Neural cell (in vitro differentiated cells): ENCODE measurements around the gene ADGRB3. TPM values are rescaled to one million over a fixed set of nuclear protein-coding genes. Genes with fewer than 3 reads are reported as not detected.
"Not testable (repeated sequence)": the region's sequence is repeated elsewhere in the genome, so short reads cannot be mapped to it uniquely, and the experiment has no call there.

Source experiments
- H2AFZ ChIP-seq: fragments of 200-600, 300-800 bp; sonication (generic), shearing (Covaris generic); 2 replicates; pipeline ENCODE4 v1.6.0; 2014; ENCODE audit warnings: low read depth, mild to moderate bottlenecking, antibody characterized with exemption, low read length, moderate library complexity
- H3F3A ChIP-seq: fragments of 200-600 bp; shearing (Covaris generic); 2 replicates; pipeline ENCODE4 v1.6.1; 2016; ENCODE audit warnings: mild to moderate bottlenecking, moderate library complexity, mixed read lengths, antibody characterized with exemption, low read length; ENCODE audit not compliant: insufficient read depth, poor library complexity, severe bottlenecking
- H3K27ac ChIP-seq: fragments of 200-600, 300-800 bp; sonication (generic), shearing (Covaris generic); 2 replicates; pipeline ENCODE4 v1.5.1; 2014; ENCODE audit warnings: mild to moderate bottlenecking, low read length, moderate library complexity
- H3K27me3 ChIP-seq: fragments of 300-800, 200-600 bp; sonication (generic), shearing (Covaris generic); 2 replicates; pipeline ENCODE4 v1.6.0; 2014; ENCODE audit warnings: mild to moderate bottlenecking, low read depth, low read length, moderate library complexity; ENCODE audit not compliant: insufficient read depth
- H3K36me3 ChIP-seq: fragments of 300-800, 200-600 bp; sonication (generic), shearing (Covaris generic); 2 replicates; pipeline ENCODE4 v1.5.1; 2014; ENCODE audit warnings: mild to moderate bottlenecking, antibody characterized with exemption, low read length, moderate library complexity; ENCODE audit not compliant: insufficient read depth
- H3K4me2 ChIP-seq: fragments of 300-800, 200-600 bp; sonication (generic), shearing (Covaris generic); 2 replicates; pipeline ENCODE4 v1.6.0; 2014; ENCODE audit warnings: mild to moderate bottlenecking, low read length
- H3K4me3 ChIP-seq: fragments of 300-800, 200-600 bp; sonication (generic), shearing (Covaris generic); 2 replicates; pipeline ENCODE4 v1.5.1; 2014; ENCODE audit warnings: mild to moderate bottlenecking, low read length, moderate library complexity
- H3K79me2 ChIP-seq: fragments of 200-600 bp; shearing (Covaris generic); replicated peaks from 2 replicates; pipeline ENCODE4 v1.6.0; 2014; ENCODE audit warnings: mild to moderate bottlenecking, low read length, moderate library complexity; ENCODE audit not compliant: insufficient read depth
- H3K9ac ChIP-seq: fragments of 300-800, 200-600 bp; sonication (generic), shearing (Covaris generic); 2 replicates; pipeline ENCODE4 v1.6.1; 2016; ENCODE audit warnings: mild to moderate bottlenecking, low read length, mixed read lengths
- H3K9me2 ChIP-seq: fragments of 200-600 bp; shearing (Covaris generic); 2 replicates; pipeline ENCODE4 v1.6.1; 2016; ENCODE audit warnings: mild to moderate bottlenecking, low read length, mixed read lengths; ENCODE audit not compliant: insufficient read depth
- H3K9me3 ChIP-seq: fragments of 200-600, 300-800 bp; sonication (generic), shearing (Covaris generic); 2 replicates; pipeline ENCODE4 v1.6.1; 2016; ENCODE audit warnings: mild to moderate bottlenecking, mixed run types, low read length, moderate library complexity, mixed read lengths
- H4K20me1 ChIP-seq: fragments of 200-600 bp; shearing (Covaris generic); 2 replicates; pipeline ENCODE4 v1.6.1; 2016; ENCODE audit warnings: mild to moderate bottlenecking, mixed run types; ENCODE audit not compliant: insufficient read depth
- EP300 ChIP-seq: fragments of 450-650 bp; conservative IDR thresholded peaks from 2 replicates; pipeline ENCODE4 v1.6.1; 2014; ENCODE audit warnings: antibody characterized with exemption, mild to moderate bottlenecking, moderate library complexity; ENCODE audit not compliant: poor library complexity, severe bottlenecking
- EZH2 ChIP-seq: fragments of 200-600, 300-800 bp; shearing (Covaris generic), sonication (generic); IDR thresholded peaks from 2 replicates; pipeline ENCODE4 v1.6.1; 2014; ENCODE audit warnings: antibody characterized with exemption, low read length, borderline replicate concordance, mild to moderate bottlenecking; ENCODE audit not compliant: insufficient read depth, poor library complexity, severe bottlenecking
- MXI1 ChIP-seq: fragments of 450-650 bp; conservative IDR thresholded peaks from 2 replicates; pipeline ENCODE4 v1.6.1; 2014; ENCODE audit warnings: antibody characterized with exemption, mild to moderate bottlenecking; ENCODE audit not compliant: poor library complexity, severe bottlenecking
- POLR2AphosphoS5 ChIP-seq: IDR thresholded peaks from 2 replicates; pipeline ENCODE4 v1.6.1; 2012
- RAD21 ChIP-seq: fragments of 450-650 bp; conservative IDR thresholded peaks from 2 replicates; pipeline ENCODE4 v1.6.1; 2014; ENCODE audit warnings: antibody characterized with exemption, mild to moderate bottlenecking, moderate library complexity
- SMC3 ChIP-seq: fragments of 450-650 bp; conservative IDR thresholded peaks from 2 replicates; pipeline ENCODE4 v1.6.1; 2014; ENCODE audit warnings: antibody characterized with exemption, mild to moderate bottlenecking, moderate library complexity; ENCODE audit not compliant: poor library complexity
- TAF1 ChIP-seq: IDR thresholded peaks from 2 replicates; pipeline ENCODE4 v1.6.1; 2012; ENCODE audit warnings: low read depth
- polyA plus RNA-seq: library from polyadenylated mRNA; depleted of rRNA; stranded (reverse); fragments of >200 nt; gene quantifications from 2 replicates; pipeline ENCODE4 v1.2.3, GENCODE V29; 2014
- TF ChIP-seq, protein P1 (sequence below): fragments of 450-650 bp; IDR thresholded peaks from 2 replicates; pipeline ENCODE4 v1.5.1; 2014; ENCODE audit warnings: antibody characterized with exemption, mild to moderate bottlenecking, moderate library complexity; ENCODE audit not compliant: poor library complexity, severe bottlenecking
- TF ChIP-seq, protein P2 (sequence below): IDR thresholded peaks from 2 replicates; pipeline ENCODE4 v1.6.1; 2012; ENCODE audit warnings: borderline replicate concordance

Gene ADGRB3
- polyA plus RNA-seq, 1 donor from 2014 or later: 66.5 TPM

DNA sequence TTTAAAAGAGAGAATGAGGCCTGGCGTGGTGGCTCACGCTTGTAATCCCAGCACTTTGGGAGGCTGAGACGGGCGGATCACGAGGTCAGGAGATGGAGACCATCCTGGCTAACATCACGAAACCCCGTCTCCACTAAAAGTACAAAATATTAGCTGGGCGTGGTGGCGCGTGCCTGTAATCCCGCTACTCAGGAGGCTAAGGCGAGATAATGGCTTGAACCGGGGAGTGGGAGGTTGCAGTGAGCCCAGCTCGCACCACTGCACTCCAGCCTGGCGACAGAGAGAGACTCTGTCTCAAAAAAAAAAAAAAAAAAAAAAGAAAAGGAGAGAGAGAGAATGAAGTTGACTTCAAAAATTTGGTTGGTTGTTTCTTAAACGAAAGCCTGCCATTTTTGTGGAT lies 41.0 kb downstream of the ADGRB3 start:
- H3K4me2 ChIP-seq, H3K27ac ChIP-seq, H3K9me3 ChIP-seq, H3K79me2 ChIP-seq, H3F3A ChIP-seq, H2AFZ ChIP-seq, H3K9ac ChIP-seq, H3K4me3 ChIP-seq, H4K20me1 ChIP-seq, H3K27me3 ChIP-seq, H3K9me2 ChIP-seq, H3K36me3 ChIP-seq: not testable (repeated sequence)

DNA sequence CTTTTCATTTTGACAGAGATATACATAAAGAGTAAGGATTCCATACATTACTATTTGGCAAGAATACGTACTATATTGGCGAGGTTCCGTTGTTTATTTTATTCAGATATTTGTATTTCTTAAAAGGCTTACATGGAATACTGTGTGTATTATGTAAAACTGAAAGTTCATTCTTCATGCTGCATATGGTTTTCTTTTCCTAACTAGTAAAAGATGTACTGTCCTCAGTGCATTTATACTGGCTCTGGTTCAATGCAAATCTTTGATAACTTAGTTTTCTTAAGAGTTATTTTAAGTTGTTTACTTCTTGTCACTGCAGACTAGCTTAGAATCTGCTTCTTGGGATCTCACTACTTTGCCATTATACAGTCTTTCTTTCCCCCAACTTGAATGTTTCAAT lies 42.0 kb downstream of the ADGRB3 start:
- no peak overlapping the region for H3K4me2 ChIP-seq
- no peaks in the 10 kb centered on the region for H3K36me3 ChIP-seq
- H3K27me3 ChIP-seq: no peaks in the 10 kb centered on the region
- no peak overlapping the region for H3K27ac ChIP-seq
- H4K20me1 ChIP-seq: no peaks in the 10 kb centered on the region
- no peaks in the 10 kb centered on the region for H3K9me3 ChIP-seq
- H3F3A ChIP-seq: no peaks in the 10 kb centered on the region
- H3K9me2 ChIP-seq: no peaks in the 10 kb centered on the region
- no peak overlapping the region for H3K9ac ChIP-seq
- peaks cover 3% of the 10 kb centered on the region for H3K79me2 ChIP-seq
- H3K4me3 ChIP-seq: no peak overlapping the region
- no peak for TF ChIP-seq EZH2
- TF ChIP-seq, protein P1, sequence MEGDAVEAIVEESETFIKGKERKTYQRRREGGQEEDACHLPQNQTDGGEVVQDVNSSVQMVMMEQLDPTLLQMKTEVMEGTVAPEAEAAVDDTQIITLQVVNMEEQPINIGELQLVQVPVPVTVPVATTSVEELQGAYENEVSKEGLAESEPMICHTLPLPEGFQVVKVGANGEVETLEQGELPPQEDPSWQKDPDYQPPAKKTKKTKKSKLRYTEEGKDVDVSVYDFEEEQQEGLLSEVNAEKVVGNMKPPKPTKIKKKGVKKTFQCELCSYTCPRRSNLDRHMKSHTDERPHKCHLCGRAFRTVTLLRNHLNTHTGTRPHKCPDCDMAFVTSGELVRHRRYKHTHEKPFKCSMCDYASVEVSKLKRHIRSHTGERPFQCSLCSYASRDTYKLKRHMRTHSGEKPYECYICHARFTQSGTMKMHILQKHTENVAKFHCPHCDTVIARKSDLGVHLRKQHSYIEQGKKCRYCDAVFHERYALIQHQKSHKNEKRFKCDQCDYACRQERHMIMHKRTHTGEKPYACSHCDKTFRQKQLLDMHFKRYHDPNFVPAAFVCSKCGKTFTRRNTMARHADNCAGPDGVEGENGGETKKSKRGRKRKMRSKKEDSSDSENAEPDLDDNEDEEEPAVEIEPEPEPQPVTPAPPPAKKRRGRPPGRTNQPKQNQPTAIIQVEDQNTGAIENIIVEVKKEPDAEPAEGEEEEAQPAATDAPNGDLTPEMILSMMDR: no peak
- TF ChIP-seq RAD21: no peak
- TF ChIP-seq MXI1: no peak
- no peak for TF ChIP-seq EP300
- TF ChIP-seq, protein P2, sequence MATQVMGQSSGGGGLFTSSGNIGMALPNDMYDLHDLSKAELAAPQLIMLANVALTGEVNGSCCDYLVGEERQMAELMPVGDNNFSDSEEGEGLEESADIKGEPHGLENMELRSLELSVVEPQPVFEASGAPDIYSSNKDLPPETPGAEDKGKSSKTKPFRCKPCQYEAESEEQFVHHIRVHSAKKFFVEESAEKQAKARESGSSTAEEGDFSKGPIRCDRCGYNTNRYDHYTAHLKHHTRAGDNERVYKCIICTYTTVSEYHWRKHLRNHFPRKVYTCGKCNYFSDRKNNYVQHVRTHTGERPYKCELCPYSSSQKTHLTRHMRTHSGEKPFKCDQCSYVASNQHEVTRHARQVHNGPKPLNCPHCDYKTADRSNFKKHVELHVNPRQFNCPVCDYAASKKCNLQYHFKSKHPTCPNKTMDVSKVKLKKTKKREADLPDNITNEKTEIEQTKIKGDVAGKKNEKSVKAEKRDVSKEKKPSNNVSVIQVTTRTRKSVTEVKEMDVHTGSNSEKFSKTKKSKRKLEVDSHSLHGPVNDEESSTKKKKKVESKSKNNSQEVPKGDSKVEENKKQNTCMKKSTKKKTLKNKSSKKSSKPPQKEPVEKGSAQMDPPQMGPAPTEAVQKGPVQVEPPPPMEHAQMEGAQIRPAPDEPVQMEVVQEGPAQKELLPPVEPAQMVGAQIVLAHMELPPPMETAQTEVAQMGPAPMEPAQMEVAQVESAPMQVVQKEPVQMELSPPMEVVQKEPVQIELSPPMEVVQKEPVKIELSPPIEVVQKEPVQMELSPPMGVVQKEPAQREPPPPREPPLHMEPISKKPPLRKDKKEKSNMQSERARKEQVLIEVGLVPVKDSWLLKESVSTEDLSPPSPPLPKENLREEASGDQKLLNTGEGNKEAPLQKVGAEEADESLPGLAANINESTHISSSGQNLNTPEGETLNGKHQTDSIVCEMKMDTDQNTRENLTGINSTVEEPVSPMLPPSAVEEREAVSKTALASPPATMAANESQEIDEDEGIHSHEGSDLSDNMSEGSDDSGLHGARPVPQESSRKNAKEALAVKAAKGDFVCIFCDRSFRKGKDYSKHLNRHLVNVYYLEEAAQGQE: no peak
- TF ChIP-seq SMC3: no peak
- TF ChIP-seq TAF1: no peak
- no peak for TF ChIP-seq POLR2AphosphoS5
- no peak overlapping the region for H2AFZ ChIP-seq

DNA sequence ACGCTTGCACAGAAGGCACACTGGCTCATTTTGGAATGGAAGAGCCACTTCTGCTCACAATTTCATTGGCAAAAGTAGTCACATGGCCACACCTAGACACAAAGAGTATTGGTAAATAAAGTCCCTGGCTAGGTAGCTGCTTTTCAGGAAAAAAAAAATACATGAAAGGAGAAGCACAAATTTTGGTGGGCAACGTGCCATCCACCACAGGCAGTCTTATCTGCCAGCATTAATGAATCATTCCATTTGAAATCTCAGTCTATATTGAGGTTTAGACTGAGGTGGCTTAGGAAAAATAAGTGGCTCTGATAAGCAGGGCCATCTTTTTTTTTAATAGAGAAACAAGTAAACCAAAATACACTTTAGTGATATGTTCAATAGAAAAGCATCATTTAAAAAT lies 44.3 kb downstream of the ADGRB3 start:
- H3K4me3 ChIP-seq: no peak overlapping the region
- H3K27me3 ChIP-seq: no peaks in the 10 kb centered on the region
- H3K9me3 ChIP-seq: no peaks in the 10 kb centered on the region
- no peaks in the 10 kb centered on the region for H4K20me1 ChIP-seq
- no peak overlapping the region for H2AFZ ChIP-seq
- no peaks in the 10 kb centered on the region for H3K9me2 ChIP-seq
- no peak overlapping the region for H3K9ac ChIP-seq
- H3F3A ChIP-seq: no peaks in the 10 kb centered on the region
- no peaks in the 10 kb centered on the region for H3K36me3 ChIP-seq
- no peak overlapping the region for H3K4me2 ChIP-seq
- peaks cover 3% of the 10 kb centered on the region for H3K79me2 ChIP-seq
- no peak overlapping the region for H3K27ac ChIP-seq
- no peak for TF ChIP-seq TAF1
- TF ChIP-seq, protein P2: no peak
- TF ChIP-seq RAD21: no peak
- no peak for TF ChIP-seq EZH2
- no peak for TF ChIP-seq EP300
- no peak for TF ChIP-seq MXI1
- TF ChIP-seq, protein P1: no peak
- no peak for TF ChIP-seq SMC3
- no peak for TF ChIP-seq POLR2AphosphoS5
